ENCODE data around the gene CILP2.

Gene CILP2

GRCh38 chr19:19595171-19595701, 57.2 kb downstream of the CILP2 start:
- Histone ChIP-seq H3K4me3 (ENCODE audit: low read depth in 1 of 5, low read length in 5 of 5) (no peak overlapping the region), H3K9me3 (ENCODE audit: control insufficient read depth in 5 of 5, low read length in 5 of 5) (no peaks in the 10 kb centered on the region), H3K27me3 (ENCODE audit: control insufficient read depth in 5 of 5, insufficient read depth in 4 of 5, low read length in 5 of 5) (no peaks in the 10 kb centered on the region), H3K9ac (ENCODE audit: low read length in 5 of 5) (no peak overlapping the region), H3K4me1 (ENCODE audit: control insufficient read depth in 5 of 5, insufficient read depth in 5 of 5, low read length in 5 of 5) (peaks cover 2 to 44% (median 31%) of the 10 kb centered on the region in 5 donors), H3K36me3 (ENCODE audit: control insufficient read depth in 5 of 5, insufficient read depth in 5 of 5, low read length in 5 of 5) (no peaks in the 10 kb centered on the region), H3K27ac (ENCODE audit: low read depth, low read length) (peak overlapping the region; percentile 64)

Measured in subcutaneous abdominal adipose tissue (tissue), 5 donors.